Measurements from ENCODE around the gene PSMD2.

PSMD2 gene

DNA sequence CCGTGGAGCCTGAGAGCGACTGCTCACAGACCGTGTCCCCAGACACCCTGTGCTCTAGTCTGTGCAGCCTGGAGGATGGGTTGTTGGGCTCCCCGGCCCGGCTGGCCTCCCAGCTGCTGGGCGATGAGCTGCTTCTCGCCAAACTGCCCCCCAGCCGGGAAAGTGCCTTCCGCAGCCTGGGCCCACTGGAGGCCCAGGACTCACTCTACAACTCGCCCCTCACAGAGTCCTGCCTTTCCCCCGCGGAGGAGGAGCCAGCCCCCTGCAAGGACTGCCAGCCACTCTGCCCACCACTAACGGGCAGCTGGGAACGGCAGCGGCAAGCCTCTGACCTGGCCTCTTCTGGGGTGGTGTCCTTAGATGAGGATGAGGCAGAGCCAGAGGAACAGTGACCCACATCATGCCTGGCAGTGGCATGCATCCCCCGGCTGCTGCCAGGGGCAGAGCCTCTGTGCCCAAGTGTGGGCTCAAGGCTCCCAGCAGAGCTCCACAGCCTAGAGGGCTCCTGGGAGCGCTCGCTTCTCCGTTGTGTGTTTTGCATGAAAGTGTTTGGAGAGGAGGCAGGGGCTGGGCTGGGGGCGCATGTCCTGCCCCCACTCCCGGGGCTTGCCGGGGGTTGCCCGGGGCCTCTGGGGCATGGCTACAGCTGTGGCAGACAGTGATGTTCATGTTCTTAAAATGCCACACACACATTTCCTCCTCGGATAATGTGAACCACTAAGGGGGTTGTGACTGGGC is 45.7 kb downstream of the PSMD2 start:
- no peak overlapping the region for H3K4me3 ChIP-seq (ENCODE audit: low read depth, low read length)
- TF ChIP-seq CTCF (IDR thresholded peaks at IDR 0.05; ENCODE audit: low read depth, low read length), result no peak
- in situ Hi-C loops (cut with HindIII; ENCODE audit: low sequenced_read_pairs), result no loop called here
- no peak for DNase-seq (ENCODE audit: low read depth, low spot score)

GRCh38 chr3:184345317-184346144 is 46.5 kb downstream of the PSMD2 start:
- TF ChIP-seq CTCF (IDR thresholded peaks at IDR 0.05; ENCODE audit: low read depth, low read length), result peak; percentile 56
- in situ Hi-C loops (cut with HindIII; ENCODE audit: low sequenced_read_pairs), result no loop called here
- DNase-seq (ENCODE audit: low read depth, low spot score), result peak; percentile 58
- H3K4me3 ChIP-seq (ENCODE audit: low read depth, low read length), result no peak overlapping the region

GRCh38 chr3:184346480-184347190 is 47.6 kb downstream of the PSMD2 start:
- in situ Hi-C loops (cut with HindIII; ENCODE audit: low sequenced_read_pairs), result no loop called here
- TF ChIP-seq CTCF (IDR thresholded peaks at IDR 0.05; ENCODE audit: low read depth, low read length), result no peak
- no peak overlapping the region for H3K4me3 ChIP-seq (ENCODE audit: low read depth, low read length)
- DNase-seq (ENCODE audit: low read depth, low spot score), result no peak

GRCh38 chr3:184347321-184348056 is 48.4 kb downstream of the PSMD2 start:
- H3K4me3 ChIP-seq (ENCODE audit: low read depth, low read length), result no peak overlapping the region
- no peak for DNase-seq (ENCODE audit: low read depth, low spot score)
- in situ Hi-C loops (cut with HindIII; ENCODE audit: low sequenced_read_pairs), result no loop called here
- TF ChIP-seq CTCF (IDR thresholded peaks at IDR 0.05; ENCODE audit: low read depth, low read length), result no peak

- in situ Hi-C loops (cut with HindIII; ENCODE audit: low sequenced_read_pairs), result no loop called here
- TF ChIP-seq CTCF (IDR thresholded peaks at IDR 0.05; ENCODE audit: low read depth, low read length), result no peak
- H3K4me3 ChIP-seq (ENCODE audit: low read depth, low read length), result no peak overlapping the region
- DNase-seq (ENCODE audit: low read depth, low spot score), result no peak
These were observed 49.0 kb downstream of the PSMD2 start for GRCh38 chr3:184348057-184348382.
